ENCODE data around the gene PRX. TPM values are rescaled to one million over a fixed set of nuclear protein-coding genes. Genes with fewer than 3 reads are reported as not detected.

PRX gene
- total and polyA plus RNA-seq, 9 of the 15 experiments (the other 6 are each of a cell fraction or from before 2014, with no cell fraction given) = 0.65 to 3.5 (median 1.7) TPM; not detected in 2

DNA sequence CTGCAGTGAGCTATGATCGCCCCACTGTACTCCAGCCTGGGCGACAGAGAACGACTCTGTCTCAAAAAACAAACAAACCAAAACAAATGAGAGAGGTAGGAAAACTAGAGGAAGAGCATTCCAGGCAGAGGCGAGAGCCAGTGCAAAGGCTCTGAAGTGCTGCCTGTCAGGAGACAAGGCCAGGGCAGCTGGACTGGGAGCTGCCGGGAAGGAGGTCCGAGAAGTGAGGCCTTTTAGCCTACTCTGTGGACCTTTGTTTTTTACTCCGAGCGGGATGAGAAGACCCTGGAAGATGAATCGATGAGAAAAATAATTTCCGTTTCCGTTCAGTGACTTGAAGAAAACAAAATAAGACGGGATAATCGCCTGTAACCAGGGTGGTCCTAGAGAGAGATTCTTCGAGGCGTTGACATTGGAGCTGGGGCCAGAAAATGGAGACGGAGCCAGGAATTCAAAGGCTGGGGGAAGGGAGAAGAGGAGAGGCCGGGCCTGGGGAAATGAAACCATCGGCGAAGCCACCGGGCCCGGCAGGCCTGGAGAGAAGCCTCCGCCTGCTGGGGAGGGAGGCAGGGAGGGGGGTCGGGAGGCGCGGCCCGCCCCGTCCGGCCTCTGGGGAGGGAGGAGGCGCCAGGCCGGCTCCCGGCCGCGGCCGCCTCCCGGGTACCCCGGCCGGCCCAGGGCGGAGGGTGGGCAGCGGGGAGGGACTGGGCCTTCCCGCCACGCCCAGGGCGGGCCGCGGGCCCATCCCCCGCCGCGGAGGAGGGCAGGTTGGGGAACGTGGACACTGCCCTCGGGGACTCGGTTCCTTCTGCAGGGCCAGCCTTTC lies 20.4 kb upstream of the PRX start (continued):
- peak; percentile 7; the same call in 1 of the 2 replicates for TF ChIP-seq CREM (IDR thresholded peaks at IDR 0.05; ENCODE audit: low read depth)
- peak; percentile 35; the same call in 1 of the 2 replicates for TF ChIP-seq EP300 (IDR thresholded peaks at IDR 0.05; ENCODE audit: low read length)
- TF ChIP-seq GTF2A2 (tag; IDR thresholded peaks at IDR 0.05) = 0 out of 2 replicates have a peak, but pooled peaks have one; percentile 12
- TF ChIP-seq ERF (CRISPR knock-in tag; IDR thresholded peaks at IDR 0.05) = 0 out of 2 replicates have a peak, but pooled peaks have one; percentile 14
- TF ChIP-seq TBL1XR1 (IDR thresholded peaks at IDR 0.05; ENCODE audit: low read length in 2 of 2) = 0 out of 4 replicates have a peak, but pooled peaks of 1 of the 2 experiments have one; percentile 45
- TF ChIP-seq CHD1 (IDR thresholded peaks at IDR 0.05; ENCODE audit: low read length) = peak; percentile 74
- TF ChIP-seq, protein P1, sequence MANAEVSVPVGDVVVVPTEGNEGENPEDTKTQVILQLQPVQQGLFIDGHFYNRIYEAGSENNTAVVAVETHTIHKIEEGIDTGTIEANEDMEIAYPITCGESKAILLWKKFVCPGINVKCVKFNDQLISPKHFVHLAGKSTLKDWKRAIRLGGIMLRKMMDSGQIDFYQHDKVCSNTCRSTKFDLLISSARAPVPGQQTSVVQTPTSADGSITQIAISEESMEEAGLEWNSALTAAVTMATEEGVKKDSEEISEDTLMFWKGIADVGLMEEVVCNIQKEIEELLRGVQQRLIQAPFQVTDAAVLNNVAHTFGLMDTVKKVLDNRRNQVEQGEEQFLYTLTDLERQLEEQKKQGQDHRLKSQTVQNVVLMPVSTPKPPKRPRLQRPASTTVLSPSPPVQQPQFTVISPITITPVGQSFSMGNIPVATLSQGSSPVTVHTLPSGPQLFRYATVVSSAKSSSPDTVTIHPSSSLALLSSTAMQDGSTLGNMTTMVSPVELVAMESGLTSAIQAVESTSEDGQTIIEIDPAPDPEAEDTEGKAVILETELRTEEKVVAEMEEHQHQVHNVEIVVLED (CRISPR knock-in tag; IDR thresholded peaks at IDR 0.05) = 0 out of 2 replicates have a peak, but pooled peaks have one; percentile 5
- TF ChIP-seq KLF6 (CRISPR knock-in tag; IDR thresholded peaks at IDR 0.05; ENCODE audit: borderline replicate concordance) = peak; percentile 41; the same call in 1 of the 2 replicates
- TF ChIP-seq NCOR1 (IDR thresholded peaks at IDR 0.05) = peak; percentile 29
- TF ChIP-seq YY1 (IDR thresholded peaks at IDR 0.05; ENCODE audit: borderline replicate concordance in 1 of 3, control insufficient read depth in 1 of 3, extremely low read depth in 1 of 3, insufficient read depth in 3 of 3, insufficient read length in 1 of 3, insufficient replicate concordance in 2 of 3, low read depth in 1 of 3, low read length in 2 of 3) = peak in 2 of 3 experiments; percentile 66 to 89
- TF ChIP-seq, protein P2, sequence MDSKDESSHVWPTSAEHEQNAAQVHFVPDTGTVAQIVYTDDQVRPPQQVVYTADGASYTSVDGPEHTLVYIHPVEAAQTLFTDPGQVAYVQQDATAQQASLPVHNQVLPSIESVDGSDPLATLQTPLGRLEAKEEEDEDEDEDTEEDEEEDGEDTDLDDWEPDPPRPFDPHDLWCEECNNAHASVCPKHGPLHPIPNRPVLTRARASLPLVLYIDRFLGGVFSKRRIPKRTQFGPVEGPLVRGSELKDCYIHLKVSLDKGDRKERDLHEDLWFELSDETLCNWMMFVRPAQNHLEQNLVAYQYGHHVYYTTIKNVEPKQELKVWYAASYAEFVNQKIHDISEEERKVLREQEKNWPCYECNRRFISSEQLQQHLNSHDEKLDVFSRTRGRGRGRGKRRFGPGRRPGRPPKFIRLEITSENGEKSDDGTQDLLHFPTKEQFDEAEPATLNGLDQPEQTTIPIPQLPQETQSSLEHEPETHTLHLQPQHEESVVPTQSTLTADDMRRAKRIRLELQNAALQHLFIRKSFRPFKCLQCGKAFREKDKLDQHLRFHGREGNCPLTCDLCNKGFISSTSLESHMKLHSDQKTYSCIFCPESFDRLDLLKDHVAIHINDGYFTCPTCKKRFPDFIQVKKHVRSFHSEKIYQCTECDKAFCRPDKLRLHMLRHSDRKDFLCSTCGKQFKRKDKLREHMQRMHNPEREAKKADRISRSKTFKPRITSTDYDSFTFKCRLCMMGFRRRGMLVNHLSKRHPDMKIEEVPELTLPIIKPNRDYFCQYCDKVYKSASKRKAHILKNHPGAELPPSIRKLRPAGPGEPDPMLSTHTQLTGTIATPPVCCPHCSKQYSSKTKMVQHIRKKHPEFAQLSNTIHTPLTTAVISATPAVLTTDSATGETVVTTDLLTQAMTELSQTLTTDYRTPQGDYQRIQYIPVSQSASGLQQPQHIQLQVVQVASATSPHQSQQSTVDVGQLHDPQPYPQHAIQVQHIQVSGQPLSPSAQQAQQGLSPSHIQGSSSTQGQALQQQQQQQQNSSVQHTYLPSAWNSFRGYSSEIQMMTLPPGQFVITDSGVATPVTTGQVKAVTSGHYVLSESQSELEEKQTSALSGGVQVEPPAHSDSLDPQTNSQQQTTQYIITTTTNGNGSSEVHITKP (IDR thresholded peaks at IDR 0.05; ENCODE audit: partially characterized antibody) = peak; percentile 33
- peak; percentile 63; the same call in 1 of the 2 replicates for TF ChIP-seq ZNF41 (CRISPR knock-in tag; conservative IDR thresholded peaks at IDR 0.05)
- no peak for TF ChIP-seq ZNF316 (IDR thresholded peaks at IDR 0.05)
- no peak for TF ChIP-seq HSF4 (CRISPR knock-in tag; IDR thresholded peaks at IDR 0.05; ENCODE audit: borderline replicate concordance)
- TF ChIP-seq NBN (IDR thresholded peaks at IDR 0.05; ENCODE audit: low read depth) = peak; percentile 21
